ENCODE results near the gene COL23A1.
A peak's percentile ranks its signal among the peaks of the same experiment; 100 is the strongest.
"Not testable (repeated sequence)": the region's sequence is repeated elsewhere in the genome, so short reads cannot be mapped to it uniquely, and the experiment has no call there.

COL23A1 gene

DNA sequence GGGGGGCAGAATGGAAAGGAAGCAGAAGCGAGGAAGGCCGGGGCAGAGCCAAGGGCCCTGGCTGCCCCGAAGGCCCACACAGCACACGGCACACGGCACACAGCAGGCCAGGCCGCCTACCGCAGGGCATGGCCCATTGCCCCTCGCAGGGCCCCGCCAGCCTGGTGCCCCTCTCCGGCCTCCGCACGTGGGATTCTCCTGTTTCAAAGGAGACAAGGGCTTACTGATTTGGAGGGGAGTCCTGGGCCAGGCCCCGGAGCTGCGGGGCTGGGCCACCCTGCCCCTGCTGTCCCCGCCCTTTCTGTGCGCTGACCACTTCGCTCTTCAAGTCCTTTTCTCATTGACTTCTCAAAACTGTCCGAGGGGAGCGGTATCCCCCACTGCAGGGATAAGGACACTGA, 349.9 kb downstream of the COL23A1 start:
- no peak for DNase-seq (ENCODE audit: low read depth in 2 of 2)

DNA sequence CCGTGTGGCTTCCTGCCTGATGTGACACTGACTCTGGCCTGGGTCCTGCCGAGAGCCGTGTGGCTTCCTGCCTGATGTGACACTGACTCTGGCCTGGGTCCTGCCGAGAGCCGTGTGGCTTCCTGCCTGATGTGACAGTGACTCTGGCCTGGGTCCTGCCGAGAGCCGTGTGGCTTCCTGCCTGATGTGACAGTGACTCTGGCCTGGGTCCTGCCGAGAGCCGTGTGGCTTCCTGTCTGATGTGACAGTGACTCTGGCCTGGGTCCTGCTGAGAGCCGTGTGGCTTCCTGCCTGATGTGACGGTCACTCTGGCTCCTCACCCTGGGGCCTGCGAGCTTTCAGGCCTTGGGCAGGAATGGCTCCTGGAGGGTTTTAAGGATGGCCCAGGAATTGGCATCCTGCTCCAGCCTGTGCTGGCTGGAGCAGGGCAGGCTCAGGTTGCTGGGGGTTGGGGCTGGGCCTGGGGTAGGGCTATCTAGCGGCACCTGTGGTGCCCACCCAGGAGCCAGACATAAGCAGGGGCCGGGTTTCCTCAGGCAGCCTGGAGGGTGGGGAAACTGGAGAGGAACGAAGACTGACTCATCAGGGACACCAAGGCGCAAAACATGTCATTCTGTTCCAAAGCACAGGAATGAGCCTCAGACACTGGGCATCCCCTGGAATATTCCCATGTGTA, 350.4 kb downstream of the COL23A1 start:
- not testable (repeated sequence) for DNase-seq (ENCODE audit: low read depth in 2 of 2)

DNA sequence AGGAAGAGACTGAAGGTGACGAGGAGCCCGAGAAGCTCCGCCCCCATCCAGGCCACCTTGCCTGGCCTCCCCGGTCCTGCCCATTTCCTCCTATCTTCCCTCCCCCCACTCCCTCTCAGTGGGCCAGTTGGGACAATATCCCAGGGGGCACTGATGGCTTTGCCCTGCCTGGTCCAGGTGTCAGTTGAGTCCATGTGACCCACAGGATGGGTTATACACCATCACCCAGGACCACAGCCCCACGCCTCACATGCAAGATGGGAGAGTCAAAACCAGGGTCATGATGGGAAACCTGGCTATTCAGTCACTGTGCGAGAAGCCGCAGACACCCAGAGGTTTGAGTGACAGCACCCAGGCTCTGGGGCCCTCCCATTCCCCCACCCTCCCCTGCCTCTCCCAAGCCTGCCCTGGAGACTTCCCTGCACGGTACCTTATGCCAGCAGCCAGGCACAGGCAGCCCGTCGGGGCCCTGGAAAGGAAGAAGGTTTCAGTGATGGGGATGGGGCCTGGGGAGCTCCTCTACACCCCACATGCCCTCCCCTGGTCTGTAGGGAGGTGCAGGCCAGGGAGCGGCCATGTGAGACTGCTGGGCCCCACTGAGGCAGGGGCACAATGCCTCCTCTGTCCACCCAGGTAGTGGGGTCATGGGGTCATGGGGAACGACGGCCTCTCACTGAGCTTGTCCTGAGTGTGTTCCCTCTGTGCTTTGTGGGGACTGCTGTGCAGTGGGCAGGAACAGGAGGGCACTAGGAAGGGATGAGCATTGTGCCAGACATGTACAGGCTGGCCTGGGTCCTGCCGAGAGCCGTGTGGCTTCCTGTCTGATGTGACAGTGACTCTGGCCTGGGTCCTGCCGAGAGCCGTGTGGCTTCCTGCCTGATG, 351.2 kb downstream of the COL23A1 start:
- no peak for DNase-seq (ENCODE audit: low read depth in 2 of 2)

DNA sequence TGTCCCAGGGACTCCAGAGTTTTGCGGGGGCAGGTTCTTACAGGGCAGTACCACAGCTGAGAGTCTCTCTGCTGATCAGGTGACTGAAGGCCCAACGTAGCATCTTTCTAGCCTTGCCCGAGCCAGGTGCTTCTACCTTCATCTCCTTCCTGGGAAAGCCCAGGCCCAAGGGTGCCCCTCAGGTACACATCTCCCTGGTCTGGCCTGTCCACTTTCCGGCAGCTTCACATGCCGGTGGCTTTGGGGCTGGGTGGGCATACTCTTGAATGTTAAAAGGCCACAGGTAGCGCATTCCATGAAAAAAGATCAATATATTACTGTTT, 351.9 kb downstream of the COL23A1 start:
- no peak for DNase-seq (ENCODE audit: low read depth in 2 of 2)

DNA sequence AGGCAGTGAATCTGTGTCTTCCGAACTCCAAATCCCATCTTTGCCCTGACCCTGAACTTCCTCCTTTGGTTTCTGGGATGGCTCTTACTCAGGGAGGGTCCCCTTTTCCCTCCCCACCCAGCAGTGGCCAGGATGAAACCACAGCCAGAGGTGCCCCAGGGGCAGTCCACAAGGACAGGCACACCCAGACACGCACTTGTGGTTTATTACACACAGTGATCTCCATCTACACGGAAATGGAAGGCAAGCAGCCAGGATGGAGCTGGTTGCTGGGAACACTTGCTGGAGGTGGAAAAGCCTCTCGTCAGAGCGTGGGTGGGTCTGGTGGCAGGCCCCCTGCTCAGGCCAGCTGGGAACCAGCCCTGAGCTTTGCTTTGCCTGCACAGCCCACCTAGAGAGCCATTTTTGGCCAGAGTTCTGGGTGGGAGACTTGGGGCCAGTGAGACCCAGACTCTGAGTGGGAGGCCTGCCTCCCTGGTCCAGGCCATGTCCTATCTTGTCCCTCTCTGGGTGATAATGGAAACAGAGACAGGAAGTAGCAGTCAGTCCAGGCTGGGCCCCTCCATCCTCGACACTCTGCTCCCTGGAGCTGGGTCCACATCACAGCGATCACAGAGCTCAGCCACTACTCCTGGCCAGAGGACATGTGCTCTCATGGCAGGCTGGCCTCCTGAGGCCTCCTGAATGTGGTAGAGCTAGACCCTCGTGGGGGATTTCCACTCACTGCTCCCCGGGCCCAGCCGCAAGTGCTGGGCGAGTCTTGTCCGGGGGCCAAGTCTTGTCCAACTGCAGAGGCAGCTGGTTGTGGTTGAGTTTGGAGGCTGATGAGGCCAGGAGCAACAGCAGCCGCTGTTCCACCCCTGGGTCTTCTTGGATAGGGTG, 352.5 kb downstream of the COL23A1 start:
- no peak for DNase-seq (ENCODE audit: low read depth in 2 of 2)

DNA sequence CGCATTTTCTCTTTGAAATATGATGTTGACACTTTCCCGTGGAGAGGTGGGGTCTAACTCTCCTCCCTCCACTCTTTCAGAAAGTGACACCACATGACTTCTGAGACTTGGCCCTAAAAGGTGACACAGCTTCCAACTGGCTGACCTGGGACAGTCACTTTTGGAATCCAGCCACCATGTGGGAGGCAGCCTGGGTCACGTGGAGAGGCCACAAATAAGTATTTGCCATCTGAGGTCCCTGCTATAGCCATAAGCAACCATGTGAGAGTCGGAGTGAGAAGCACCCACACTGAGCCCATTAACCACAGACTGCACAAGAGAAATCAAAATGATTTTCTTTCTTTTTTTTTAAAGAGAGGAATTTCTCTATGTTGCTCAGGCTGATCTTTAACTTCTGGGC, 353.5 kb downstream of the COL23A1 start:
- DNase-seq (ENCODE audit: low read depth in 2 of 2) = no peak

DNA sequence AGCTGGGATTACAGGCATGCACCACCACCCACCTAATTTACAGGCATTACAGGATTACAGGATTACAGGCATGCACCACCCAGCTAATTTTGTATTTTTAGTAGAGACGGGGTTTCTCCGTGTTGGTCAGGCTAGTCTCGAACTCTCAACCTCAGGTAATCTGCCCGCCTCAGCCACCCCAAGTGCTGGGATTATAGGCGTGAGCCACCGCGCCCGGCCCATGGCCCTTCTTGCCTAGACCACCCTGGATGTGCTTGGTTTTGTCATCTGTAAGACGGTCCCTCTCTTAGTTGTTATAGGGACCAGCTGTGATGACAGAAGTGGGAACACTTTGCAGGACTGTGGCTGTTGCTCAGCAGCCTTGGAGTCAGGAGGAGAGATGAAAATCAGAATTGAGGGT, 354.1 kb downstream of the COL23A1 start:
- no peak for DNase-seq (ENCODE audit: low read depth in 2 of 2)

DNA sequence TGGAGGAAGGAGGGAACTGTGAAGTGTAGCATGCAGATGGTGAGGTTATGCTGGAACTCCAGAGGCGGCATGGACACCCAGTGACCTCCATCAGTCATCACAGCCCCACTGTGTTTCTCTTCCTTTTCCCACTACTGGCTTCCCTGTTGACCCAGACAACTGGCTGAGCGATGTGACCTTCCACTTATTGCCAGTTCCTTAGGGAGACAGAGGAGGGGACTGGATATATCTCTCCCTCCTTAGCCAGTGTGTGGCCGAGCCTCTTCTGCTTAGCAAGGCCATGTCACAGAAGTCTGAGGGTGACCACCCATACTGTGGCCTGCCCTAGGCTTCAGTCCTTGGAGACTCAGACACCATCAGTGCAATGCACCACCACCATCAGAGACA, 354.6 kb downstream of the COL23A1 start:
- DNase-seq (ENCODE audit: low read depth in 2 of 2) = no peak

DNA sequence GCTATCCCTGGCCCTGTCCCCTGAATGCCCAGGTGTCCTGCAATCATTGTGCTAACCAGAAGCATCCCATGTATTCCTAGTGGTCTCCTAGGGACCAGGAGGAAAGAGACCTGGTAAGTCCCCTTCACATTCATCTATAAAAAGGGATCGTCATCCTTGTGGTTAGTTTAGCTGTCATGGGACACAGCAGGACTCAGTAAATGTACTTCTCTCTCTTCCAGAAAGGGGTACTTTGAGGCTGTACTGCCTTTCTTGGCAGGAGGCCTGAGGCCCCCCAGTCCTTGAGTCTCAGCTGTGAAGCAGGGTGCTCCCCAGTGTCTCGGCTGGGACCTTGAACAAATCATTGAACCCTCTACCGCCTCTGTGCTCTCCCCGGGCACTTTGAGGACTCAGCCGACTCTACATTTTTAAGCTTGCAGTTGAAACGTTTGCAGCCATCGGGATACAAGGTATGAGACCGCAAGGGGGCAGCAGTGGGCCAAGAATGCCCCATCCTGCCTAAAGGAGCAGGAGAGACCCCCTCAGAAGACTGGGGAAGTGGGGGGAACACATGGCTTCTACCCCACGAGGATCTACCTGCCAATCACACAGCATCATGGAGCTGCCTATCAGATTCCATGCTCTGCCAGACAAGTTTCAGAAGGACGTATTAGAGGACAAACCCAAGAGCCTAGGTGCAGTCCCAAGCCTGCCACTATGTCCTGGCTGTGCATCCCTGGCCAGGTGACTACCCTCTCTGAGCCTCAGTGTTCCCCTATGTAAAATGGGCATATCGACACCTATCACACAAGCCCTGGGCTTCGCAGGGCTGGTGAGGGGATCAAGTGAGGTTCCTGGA, 355.2 kb downstream of the COL23A1 start:
- peak; percentile 61 to 73 for DNase-seq (ENCODE audit: low read depth in 2 of 2)

DNA sequence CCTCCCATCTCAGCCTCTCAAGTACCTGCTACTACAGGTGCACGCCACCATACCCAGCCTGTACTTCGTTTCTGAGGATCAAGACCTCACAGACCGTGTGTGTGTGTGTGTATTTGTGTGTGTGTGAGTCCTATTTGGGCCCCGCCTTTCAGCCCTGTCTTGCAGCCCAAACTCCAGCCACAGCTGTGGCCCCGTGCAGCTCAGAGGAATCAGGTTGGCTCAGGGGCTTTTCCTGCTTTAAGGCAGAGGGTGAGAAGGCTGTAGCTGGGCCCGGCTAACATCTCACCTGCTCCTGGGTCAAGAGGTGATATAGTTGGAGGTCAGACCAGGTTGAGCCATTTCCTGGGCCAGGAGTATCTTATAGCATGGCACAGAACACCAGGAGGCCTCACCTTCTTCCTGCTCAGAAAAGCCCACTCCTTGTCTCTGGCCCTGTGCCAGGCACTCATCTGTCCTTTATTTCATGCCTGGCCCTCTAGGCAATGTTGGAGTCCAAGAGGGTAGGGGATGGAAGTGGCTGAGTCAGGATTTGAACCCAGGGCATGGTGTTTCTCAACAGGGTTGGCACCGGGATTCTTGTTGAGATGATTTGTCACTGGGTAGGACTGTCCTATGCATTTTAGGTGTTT, 356.0 kb downstream of the COL23A1 start:
- no peak for DNase-seq (ENCODE audit: low read depth in 2 of 2)

DNA sequence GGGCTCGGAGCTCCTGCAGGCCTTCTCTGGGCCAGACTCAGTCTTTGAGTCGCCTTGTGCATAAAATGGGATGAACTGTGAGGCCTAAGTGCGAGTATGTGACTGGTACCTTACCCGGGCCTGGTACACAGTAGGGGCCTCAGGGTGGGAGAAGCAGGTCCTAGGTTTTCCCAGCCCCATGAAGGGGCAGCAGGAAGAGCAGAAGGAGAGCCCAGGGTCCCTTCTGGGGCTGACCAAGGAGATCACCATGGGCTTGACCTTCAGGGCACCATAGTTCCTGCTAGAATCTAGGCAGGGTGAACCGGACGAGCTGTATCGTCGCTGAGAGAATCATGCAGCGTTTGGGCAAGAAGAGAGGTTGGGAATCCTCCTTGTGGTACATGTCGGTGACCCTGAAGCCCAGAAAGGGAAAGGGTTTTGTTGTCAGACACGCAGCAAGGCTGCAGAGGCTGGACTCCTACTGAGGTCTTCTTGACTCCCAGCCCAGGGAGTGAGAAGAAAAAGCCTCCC, 357.2 kb downstream of the COL23A1 start:
- DNase-seq (ENCODE audit: low read depth in 2 of 2) = no peak

DNA sequence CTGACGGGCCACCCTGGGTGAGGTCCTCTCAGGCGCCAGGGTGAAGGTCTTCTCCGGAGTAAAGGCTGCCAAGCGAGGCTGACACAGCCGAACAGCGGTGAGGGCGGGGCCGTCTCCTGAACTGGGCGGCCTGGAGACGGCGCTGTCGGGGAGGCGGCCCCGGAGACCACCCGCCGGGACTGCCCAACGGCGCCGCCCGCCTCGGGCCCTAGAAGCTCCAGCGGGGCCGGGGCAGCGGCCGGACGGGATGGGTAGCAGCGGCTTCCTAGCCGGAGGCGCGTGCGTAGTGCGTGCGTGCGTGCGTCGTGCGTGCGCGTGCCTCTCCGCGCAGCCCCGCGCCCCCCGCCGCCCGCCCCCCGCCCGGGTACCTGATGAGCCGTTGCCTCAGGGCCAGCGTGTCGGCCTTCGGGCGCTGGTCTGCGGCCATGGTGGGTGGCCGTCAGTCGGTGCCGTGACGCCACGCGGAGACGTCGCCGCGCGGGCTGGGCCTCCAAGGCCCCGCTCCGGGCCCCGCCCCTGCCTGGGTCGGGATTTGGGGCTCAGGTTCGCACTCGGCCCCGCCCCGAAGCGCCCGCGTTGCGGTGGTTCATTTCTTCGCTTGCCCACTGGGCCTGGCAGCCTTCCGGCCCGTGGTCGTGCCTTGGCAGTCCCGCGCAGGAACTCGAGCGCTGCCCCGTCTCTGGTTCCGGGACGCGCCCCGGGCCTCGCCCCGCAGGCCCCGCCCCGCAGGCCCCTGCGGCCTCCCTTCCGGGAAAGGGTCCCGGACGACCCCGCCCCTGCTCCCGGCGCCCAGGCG, 357.9 kb downstream of the COL23A1 start, which contains the start of gene PHYKPL:
TSS of gene PHYKPL (minus strand) at position 679 of the 796 bp plus-strand sequence. CDS start at position 427, 252 bp downstream.
- DNase-seq (ENCODE audit: low read depth in 2 of 2) = peak; percentile 41 to 56

DNA sequence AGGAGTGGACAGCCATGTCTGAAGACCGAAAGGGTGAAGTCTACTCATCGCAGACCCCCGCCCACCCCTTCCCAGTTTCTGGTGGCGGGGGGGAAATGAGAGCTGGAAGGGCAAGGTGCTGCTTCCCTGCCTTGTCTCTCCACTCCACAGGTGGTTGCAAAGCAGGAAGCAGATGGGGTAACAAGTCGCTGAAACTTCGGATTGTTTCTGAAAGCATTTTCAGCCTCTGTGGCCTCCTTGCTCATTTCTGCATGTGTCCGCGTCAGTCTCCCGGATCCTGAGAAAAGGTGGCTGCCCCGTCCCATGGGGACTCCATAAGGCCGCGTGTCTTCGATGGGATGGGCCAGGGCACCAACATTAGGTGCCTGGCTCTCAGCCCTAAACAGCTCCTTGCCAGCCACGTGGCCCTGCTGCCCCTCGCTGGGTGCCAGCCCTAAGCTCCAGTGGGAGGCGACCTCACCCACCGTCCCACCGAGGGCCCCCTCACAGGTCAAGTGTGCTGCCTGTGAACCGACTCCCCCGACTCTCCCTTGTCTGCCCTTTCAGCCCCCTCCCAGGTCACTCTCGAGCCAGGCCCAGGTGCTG, 358.6 kb downstream of the COL23A1 start:
- DNase-seq (ENCODE audit: low read depth in 2 of 2) = no peak

DNA sequence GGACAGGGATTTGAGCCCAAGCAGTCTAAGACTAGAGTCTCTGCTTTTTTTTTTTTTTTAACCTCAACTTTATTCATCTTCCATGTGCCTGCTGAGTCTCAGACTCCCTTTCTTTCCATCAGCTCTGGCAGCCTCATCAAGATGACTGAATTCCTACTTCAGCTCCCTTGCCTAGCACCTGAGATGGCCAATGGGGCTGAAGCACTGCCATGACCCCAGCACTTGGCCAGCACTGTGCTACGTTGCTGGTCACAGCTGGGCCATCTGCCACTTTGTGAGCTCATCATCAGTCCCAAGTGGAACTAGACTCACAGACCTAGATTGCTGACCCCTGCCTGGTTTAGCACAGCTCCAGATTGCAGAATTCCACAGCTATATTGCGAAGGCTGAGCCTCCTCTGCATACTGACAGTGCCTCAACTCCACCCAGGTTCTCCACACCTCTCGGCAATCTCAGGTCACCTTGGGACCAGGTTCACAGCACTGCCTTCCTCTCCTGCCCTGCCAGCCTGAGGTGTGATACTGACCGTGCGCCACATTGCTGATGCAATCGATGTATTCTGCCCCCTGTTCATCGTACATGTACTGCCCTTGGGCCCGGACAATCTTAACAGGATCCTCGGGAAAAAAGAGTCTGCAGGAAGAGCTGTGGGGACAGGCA, 359.2 kb downstream of the COL23A1 start:
- no peak for DNase-seq (ENCODE audit: low read depth in 2 of 2)

DNA sequence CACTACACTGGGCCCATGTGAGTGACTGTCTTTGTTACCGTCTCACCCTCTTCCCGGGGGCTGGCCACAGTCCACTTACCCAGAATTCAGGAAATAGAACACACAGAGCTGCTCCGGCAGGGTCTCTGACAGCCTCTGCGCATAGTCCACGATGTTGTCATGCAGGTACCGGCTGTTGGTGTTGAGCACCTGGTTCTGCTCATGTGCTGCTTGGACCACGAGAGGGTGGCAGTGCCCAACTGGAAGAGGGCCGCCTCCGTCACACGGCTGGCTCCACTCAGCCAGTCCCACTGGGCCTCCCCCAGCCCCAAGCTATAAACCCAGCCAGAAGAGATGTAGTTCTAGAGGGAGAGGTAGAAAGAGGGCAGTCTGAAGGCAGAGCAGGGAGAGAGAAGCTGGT, 360.3 kb downstream of the COL23A1 start:
- no peak for DNase-seq (ENCODE audit: low read depth in 2 of 2)

DNA sequence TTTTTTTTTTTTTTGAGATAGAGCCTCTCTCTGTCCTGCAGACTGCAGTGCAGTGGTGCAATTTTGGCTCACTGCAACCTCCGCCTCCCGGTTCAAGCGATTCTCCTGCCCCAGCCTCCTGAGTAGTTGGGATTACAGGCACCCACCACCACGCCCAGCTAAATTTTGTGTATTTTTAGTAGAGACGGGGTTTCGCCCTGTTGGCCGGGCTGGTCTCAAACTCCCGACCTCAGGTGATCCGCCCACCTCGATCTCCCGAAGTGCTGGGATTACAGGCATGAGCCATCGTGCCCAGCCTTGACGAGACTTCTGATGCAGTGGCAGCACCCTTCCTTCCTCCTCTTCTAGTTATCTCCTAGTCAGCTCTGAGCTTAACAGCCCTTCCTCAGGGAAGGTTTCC, 361.1 kb downstream of the COL23A1 start:
- DNase-seq (ENCODE audit: low read depth in 2 of 2) = not testable (repeated sequence)

DNA sequence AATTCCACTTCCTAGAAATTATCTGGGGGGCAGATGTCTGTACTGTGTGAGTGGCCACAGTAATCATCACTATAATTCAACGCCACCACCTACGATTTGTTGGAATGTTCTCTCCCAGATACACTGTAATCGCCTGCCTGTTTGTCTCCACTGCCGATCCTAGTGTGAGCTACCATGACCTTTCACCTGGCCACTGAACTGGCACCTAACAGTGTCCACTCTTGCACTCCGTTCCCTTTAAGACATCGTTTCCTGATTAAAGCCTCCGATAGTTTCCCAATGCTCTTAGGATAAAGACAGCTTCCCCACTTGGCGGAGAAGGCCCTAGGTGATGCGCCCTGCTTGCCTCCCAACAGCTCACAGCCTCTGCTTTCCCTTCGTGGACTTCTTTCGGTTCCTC, 361.6 kb downstream of the COL23A1 start:
- no peak for DNase-seq (ENCODE audit: low read depth in 2 of 2)

DNA sequence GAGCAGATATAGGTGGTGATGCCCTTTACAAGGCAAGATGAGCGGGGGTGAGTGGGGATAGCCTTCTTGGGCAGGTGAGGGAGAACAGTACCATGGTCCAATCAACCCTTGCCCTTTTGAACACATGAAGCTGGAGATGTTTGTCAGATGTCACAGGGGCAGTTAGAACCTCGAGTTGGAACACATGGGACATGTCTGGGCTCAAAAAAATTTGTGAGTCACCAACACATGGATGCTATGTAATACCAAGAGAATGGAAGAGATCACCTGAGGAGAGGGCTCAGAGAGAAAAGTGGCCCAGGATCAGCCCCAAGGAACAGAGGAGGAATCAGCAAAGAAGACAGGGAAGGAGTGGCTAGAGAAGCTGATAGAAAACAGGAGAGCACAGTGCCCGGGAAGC, 362.3 kb downstream of the COL23A1 start:
- DNase-seq (ENCODE audit: low read depth in 2 of 2) = no peak

DNA sequence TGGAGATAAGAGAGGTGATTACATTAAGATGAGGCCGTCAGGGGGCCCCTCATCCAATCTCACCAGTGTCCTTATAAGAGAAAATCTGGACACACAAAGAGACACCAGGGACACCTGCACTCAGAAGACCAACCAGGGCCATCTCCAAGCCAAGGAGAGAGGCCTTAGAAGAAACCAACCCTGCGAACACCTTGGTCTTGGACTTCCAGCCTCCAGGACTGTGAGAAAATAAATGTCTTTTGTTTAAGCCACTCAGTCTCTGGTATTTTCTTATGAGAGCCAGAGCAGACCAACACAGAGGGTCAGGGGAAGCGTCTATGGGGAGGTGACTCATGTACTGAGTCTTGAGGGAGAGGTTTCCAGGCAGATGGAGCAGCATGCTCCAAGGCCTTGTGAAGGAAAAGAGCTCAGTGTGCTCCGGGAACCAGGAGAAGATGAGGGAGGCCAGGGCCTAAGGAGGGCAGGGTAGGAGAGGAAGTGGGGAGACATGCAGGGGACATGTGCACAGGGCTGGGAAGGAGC, 363.0 kb downstream of the COL23A1 start:
- DNase-seq (ENCODE audit: low read depth in 2 of 2) = no peak
